Measurements from ENCODE around the gene PLCB3. TPM values are rescaled to one million over a fixed set of nuclear protein-coding genes. Genes with fewer than 3 reads are reported as not detected.

Gene PLCB3
- total RNA-seq, result 22.6 and 29.1 TPM in 2 replicates

GRCh38 chr11:64251016-64251752, at the start of gene PLCB3:
TSS of gene PLCB3 (plus strand) at chr11:64251530. CDS start at chr11:64251650, 120 bp downstream.

DNA sequence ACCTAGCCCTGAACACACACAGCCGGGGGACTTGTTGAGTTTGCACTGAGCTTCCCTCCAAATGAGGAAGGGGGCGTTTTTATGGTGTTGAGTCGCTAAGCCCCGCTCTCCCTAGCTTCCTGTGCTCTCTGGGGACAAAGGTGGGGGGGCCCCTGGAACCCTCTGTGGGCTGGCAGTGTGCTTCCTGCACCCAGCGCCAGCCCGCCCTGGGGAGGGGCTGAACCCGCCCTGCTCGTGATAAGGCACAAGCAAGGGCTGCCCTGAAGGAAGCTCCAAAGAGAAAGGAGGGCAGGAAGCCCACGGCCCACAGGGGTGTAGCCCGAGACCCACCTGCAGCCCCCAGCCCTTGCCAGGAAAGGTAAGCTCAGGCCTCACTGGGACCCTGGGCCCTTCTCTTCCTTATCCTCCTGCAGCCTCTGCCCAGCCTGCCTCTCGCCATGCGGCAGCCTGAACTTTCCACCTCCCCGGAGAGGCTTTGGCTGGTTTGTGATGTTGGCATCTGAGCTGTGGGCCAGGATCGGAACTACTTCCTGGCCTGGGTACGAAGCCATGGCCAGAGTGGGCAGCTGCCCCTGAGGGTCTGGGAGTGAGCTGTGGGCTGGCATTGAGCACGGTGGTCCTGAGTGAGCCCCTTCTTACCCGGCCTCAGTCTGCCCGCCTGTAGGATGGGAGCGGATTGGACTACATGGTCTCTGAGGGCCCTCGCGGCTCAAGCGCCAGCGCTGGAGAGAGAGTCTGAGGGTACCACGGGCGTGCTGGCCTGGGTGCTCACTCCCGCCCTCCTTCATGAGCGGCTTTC, 44.7 kb upstream of the PLCB3 start, which contains the start of gene FERMT3:
TSS of gene FERMT3 (plus strand) at position 265 of the 799 bp plus-strand sequence. CDS start 644 bp downstream, outside the sequence.

DNA sequence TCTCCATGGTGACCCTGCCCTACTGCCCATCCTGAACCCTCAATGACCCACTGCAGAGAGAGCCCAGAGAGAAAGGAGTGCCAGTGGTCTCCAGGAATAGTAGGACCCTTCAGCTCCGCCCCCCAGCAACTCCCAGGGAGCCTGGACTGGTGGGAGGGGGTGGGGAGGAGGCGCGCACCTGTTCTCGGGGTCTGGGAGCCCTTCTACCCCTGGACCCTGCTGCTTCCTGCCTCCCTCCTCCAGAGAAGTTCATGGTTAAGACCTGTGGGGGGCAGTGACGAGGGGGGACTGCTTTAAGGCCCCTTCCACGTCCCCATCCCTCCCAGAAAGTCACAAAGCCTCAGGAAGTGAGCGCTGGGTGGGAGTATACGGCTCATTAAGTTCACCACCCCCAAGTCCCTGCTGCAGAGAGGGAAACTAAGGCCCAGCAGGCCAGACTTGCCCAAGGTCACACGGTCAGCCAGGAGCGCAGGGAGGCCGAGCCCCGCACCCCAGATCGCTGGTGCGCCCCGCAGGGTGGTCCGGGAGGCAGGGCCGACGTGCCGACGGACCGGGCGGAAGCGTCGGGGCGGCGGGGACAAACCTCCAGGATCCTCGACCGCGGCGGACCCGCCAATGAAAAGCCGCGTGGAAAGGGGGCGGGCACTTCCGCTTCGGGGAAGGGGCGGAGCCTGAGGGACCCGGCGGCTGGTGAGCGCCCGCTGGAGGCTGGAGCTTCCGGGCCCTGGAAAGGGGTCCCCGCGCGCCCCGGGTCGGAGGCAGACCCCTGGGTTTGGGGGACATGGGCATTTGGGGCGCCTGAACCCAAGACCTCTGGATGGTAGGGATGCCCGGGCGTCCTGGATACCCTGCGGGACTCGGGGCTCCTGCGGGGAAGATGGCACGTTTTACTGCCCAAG, 25.5 kb upstream of the PLCB3 start, which contains the start of the genes NUDT22 and TRPT1:
TSS of gene NUDT22 (plus strand) at position 667 of the 899 bp plus-strand sequence. CDS start 379 bp downstream, outside the sequence.
TSS of gene TRPT1 (minus strand) at position 579 of the 899 bp plus-strand sequence. CDS start at position 253, 326 bp downstream.

GRCh38 chr11:64230171-64230984, 21.0 kb upstream of the PLCB3 start, which contains the start of gene DNAJC4:
TSS of gene DNAJC4 (plus strand) at chr11:64230548. CDS start at chr11:64230855, 307 bp downstream.

DNA sequence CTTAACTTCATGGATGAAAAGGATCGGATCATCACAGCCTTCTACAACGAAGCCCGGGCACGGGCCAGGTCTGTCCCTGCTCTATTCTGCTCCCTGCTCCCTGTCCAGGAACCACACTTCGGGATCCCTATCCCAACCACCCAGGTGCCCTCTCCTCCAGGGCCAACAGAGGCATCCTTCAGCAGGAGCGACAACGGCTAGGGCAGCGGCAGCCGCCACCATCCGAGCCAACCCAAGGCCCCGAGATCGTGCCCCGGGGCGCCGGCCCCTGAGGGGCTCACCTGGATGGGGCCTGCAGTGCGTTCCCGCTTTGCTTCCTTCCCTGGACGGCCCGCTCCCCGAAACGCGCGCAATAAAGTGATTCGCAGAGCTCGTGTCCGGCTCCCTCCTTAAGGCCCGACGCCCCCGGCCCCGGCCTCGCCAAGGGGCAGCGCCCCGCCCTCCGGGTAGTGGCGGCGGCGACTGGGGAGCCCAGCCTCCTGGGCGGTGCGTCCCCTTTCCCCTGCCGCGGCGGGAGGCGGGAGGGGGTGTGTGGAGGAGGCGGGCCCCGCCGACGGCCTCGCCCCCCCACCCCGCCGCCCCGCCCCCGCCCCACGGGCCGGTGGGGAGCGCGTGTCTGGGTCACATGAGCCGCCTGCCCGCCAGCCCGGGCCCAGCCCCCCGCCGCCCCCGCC, 17.3 kb upstream of the PLCB3 start, which contains the start of gene VEGFB:
TSS of gene VEGFB (plus strand) at position 672 of the 674 bp plus-strand sequence. CDS start 250 bp downstream, outside the sequence.

DNA sequence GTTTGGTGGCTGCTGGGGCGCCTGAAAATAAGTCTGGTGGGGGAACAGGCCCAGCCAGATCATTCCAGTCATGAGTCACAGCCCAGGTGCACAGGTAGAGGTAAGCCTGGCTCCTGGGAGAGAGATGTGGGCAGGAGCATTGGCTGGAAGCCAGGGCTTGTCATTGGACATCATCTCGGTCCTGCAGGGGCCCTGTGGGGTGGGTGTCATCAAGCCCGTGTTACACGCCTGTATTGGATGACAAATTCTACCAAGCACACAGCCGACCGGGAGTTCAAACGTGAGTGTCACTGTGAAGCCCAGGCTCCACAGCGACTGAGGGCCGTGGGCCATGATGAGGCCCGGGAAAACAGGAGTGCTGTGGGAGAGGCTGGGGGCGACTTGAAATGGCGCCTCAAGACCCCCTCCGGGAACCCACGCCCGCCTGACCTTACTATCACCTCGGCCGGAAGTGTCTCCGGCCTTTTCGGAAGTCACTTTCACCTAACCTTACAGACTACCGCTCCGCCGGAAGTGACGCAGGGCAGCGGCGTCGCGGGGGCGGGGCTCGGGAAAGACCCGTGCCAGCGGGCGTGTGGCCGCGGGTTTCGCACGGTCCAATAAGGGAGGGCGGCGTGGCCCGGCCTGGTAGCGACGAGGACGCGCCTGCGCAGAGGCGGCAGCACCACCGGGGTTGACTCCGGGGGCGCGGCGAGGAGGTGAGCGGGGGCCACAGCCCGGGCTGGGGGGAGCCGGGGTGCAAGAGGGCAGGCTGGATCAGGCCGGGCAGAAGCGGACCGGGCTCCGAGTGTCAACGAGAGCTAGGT, 10.7 kb upstream of the PLCB3 start, which contains the start of gene FKBP2:
TSS of gene FKBP2 (plus strand) at position 661 of the 806 bp plus-strand sequence. CDS start 1,293 bp downstream, outside the sequence.

DNA sequence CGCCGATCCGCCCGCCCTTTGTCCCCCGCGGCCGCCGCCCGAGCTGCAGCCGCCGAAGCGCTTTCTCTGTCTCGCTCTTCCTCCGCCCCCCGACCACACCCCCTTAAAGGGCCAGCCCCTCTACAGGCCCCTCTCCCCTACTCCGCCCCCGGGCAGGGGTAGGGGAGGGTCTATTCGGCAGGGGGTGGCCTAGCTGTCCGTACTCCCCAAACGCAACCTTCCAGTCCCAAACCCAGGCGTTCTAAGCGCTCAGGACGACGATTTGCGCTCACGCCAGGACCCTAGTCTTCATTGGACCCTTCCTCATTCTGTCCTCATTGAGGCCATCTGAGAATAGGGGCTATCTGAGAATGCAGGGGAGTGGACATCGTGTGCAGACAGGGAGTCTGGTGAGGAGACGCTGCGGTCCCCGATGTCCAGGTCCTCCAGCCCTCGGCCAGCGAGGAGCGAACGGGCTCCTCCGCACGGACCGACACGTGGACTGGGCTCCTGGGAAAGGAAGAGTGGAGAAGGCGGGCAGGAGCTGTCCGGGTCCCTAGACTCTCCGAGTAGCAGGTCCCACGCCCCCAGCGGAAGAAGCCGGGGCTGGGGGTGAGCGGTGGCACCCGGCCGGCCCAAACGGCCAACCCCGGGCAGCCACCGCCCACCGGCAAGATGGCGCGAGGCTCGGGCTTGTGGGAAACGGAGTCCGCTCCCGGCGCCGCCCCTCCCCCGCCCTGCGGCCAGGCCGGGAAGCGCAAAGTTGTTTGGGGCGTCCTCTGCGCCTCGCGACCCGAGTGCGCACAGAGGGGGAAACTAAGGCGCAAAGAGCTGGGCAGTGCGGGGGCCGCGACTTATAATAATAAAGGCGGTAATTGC, 4.2 kb upstream of the PLCB3 start, which contains the start of gene PPP1R14B:
TSS of gene PPP1R14B (minus strand) at position 73 of the 858 bp plus-strand sequence. CDS start 270 bp downstream, outside the sequence.

GRCh38 chr11:64284048-64284961, 33.0 kb downstream of the PLCB3 start, which contains the start of gene BAD:
TSS of gene BAD (minus strand) at chr11:64284665. CDS start at chr11:64284368, 297 bp downstream.

DNA sequence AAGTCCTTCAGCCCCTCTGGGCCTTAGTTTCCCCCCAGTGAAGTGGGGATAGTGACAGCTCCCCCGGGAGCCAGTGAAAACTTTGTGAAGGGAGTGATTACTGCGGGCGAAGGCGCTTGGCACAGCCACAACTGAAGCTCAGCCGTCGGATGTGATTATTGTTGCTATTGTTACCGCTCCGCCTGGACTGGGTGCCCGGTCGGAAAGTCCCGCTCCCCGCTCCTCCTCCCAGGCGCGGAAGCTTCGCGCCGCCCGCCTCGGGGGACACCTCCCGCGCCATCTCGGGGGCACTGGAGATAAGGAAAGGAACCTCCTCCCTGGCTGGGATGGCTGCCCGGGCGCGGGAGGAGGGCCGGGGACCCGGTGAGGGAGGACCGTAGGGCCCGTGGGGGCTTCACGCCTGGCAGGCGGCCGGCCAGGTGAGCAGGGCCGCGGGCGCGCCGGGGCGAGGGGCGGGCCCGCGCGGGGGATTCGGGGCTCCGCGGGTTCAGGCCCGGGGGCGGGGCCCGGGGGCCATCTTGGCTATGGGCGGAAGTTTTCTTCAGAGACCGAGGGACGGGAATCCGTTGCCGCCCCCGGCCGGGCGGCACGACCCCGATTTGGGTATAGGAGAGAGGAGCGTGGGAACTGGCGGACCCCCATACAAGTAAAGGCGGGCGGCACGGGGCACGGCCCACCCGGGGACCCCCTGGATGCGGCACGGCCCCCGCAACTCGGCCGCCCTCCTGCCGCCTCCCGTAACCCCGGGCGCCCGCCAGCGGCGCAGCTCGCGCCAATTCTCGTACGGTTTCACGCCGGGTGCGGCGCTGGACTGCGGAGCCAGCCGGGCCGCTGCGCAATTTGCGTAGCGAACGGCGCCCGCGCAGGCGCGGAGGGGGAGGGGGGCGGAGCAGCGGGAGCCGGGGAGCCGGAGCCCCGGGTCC, 33.9 kb downstream of the PLCB3 start, which contains the start of gene GPR137:
TSS of gene GPR137 (plus strand) at position 887 of the 923 bp plus-strand sequence. CDS start 677 bp downstream, outside the sequence.

GRCh38 chr11:64291262-64291751, 40.0 kb downstream of the PLCB3 start, which contains the start of gene KCNK4:
TSS of gene KCNK4 (plus strand) at chr11:64291302. CDS start at chr11:64293019, 1,717 bp downstream.

DNA sequence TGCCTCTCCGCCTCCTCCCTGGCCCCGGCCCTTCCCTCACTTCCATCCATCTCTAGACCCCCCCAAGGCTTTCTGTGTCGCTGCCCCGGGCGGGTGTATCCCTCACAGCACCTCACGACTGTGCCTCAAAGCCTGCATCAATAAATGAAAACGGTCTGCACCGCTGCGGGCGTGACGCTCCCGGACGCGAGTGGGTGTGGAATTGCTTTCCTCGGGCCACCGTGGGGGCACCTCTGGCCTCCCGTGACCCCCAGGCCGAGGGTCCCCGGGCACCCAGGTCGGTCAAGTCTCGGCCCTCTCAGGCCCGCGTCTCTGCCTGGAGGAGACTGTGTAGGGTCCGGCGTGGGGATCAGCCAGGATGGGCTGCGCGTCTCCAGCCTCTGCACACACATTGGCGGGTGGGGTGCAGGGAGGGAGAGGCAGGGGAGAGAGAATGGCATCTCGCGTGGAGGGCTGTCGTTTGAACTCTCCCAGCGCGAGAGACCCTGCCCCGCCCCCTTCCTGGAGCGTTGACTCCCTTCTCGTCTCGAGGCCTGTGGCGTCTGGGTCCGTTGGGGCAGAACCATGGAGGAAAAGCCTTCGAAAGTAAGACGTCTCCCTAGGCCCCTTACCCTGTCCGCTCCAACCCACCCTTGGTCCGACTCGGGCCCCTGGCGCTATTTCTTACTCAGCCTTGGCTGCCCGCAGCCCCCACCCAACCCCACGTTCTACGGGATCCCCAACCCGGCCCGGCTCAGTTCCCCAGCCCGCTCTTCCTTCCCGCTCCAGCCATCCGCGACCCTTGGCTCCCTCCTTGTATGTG, 48.7 kb downstream of the PLCB3 start, which contains the start of gene CATSPERZ:
TSS of gene CATSPERZ (plus strand) at position 512 of the 802 bp plus-strand sequence. CDS start at position 565, 53 bp downstream.

GRCh38 chr11:64305075-64305690, 53.9 kb downstream of the PLCB3 start, which contains the start of gene ESRRA:
TSS of gene ESRRA (plus strand) at chr11:64305524. CDS start at chr11:64307180, 1,656 bp downstream.

DNA sequence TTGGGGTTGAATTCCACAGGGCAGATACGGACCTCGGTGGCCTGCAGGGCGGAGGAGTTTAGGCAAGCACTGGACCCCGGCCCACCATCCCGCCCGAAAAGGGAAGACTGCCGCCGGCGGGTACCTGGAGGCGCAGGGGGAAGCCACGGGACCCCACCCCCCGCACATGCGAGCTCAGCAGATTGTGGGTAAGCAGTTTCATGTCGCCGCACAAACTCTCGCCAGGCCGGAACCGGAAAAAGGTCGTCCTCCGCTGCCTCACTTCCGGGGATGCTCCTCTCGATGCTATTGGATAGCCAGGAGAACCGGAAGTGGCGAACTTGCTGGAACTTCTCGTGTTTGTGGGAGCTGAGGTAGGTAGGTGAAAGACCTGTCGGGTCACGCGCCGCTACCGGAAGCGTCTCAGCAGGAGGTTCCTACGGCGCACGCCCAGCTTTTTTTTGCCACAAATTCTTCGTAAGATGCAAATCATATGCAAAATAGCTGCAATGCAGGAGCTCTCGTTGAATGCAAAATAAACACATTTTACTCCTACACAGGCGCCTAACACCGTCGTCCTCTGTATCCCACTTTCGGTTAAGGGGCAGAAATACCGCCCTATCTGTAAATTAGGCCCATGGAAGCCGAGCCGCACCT, 66.1 kb downstream of the PLCB3 start, which contains the start of gene TRMT112:
TSS of gene TRMT112 (minus strand) at position 235 of the 636 bp plus-strand sequence. CDS start at position 202, 33 bp downstream.

